GM23338 (cell line): Measurements from ENCODE around the gene S100A8. TPM values are rescaled to one million over a fixed set of nuclear protein-coding genes. Genes with fewer than 3 reads are reported as not detected.

Experiments
- ATAC-seq: fragments of 200-7000 bp; cut with Tn5 transposase; 3 replicates; pipeline ENCODE4 v1.9.1; 2020
- DNase-seq: peaks from one replicate; pipeline ENCODE4 v3.0.0-alpha.2; 2015; ENCODE audit warnings: low spot score
- H2AFZ ChIP-seq: fragments of 200-600 bp; sonication (generic); 2 replicates; pipeline ENCODE4 v1.8.0; 2016; ENCODE audit warnings: antibody characterized with exemption, mild to moderate bottlenecking, moderate library complexity
- H3F3A ChIP-seq: fragments of 200-600 bp; sonication (generic); replicated peaks from 2 replicates; pipeline ENCODE4 v1.8.0; 2017; ENCODE audit warnings: antibody characterized with exemption, mixed run types, low read depth
- H3K27ac ChIP-seq: fragments of 200-600 bp; sonication (generic); 2 replicates; pipeline ENCODE4 v1.6.1; 2016; ENCODE audit warnings: low read depth
- H3K27me3 ChIP-seq: fragments of 200-600 bp; sonication (generic); 2 replicates; pipeline ENCODE4 v1.8.0; 2016; ENCODE audit warnings: mild to moderate bottlenecking, mixed run types, moderate library complexity; ENCODE audit not compliant: insufficient read depth
- H3K36me3 ChIP-seq: fragments of 200-600 bp; sonication (generic); 2 replicates; pipeline ENCODE4 v1.8.0; 2016; ENCODE audit warnings: mild to moderate bottlenecking; ENCODE audit not compliant: insufficient read depth
- H3K4me1 ChIP-seq: fragments of 200-600 bp; sonication (generic); 2 replicates; pipeline ENCODE4 v1.8.0; 2016; ENCODE audit warnings: mild to moderate bottlenecking, moderate library complexity; ENCODE audit not compliant: insufficient read depth
- H3K4me2 ChIP-seq: fragments of 200-600 bp; sonication (generic); 2 replicates; pipeline ENCODE4 v1.7.1; 2017; ENCODE audit warnings: mixed run types
- H3K4me3 ChIP-seq: fragments of 200-600 bp; sonication (generic); 2 replicates; pipeline ENCODE4 v1.6.1; 2016; ENCODE audit warnings: mixed run types
- H3K79me2 ChIP-seq: fragments of 200-600 bp; sonication (generic); replicated peaks from 2 replicates; pipeline ENCODE4 v1.8.0; 2017; ENCODE audit warnings: mild to moderate bottlenecking; ENCODE audit not compliant: insufficient read depth
- H3K9me2 ChIP-seq: fragments of 200-600 bp; sonication (generic); 2 replicates; pipeline ENCODE4 v1.8.0; 2017; ENCODE audit not compliant: insufficient read depth
- H4K20me1 ChIP-seq: fragments of 200-600 bp; sonication (generic); replicated peaks from 2 replicates; pipeline ENCODE4 v1.8.0; 2017; ENCODE audit warnings: mild to moderate bottlenecking; ENCODE audit not compliant: insufficient read depth
- H3K27ac Mint-ChIP-seq: 2 replicates; pipeline ENCODE4 v1.8.0; 2020; ENCODE audit warnings: inconsistent platforms, mild to moderate bottlenecking, moderate library complexity, mixed read lengths
- H3K27me3 Mint-ChIP-seq: 3 replicates; pipeline ENCODE4 v1.8.0; 2022; ENCODE audit warnings: low read depth, mild to moderate bottlenecking, moderate library complexity, mixed read lengths, inconsistent platforms; ENCODE audit not compliant: insufficient read depth, poor library complexity
- H3K36me3 Mint-ChIP-seq: 3 replicates; pipeline ENCODE4 v1.8.0; 2021; ENCODE audit warnings: low read depth, mild to moderate bottlenecking, inconsistent platforms, moderate library complexity, mixed read lengths
- H3K4me1 Mint-ChIP-seq: 3 replicates; pipeline ENCODE4 v1.8.0; 2020; ENCODE audit warnings: mild to moderate bottlenecking, inconsistent platforms, mixed read lengths
- H3K4me3 Mint-ChIP-seq: 3 replicates; pipeline ENCODE4 v1.8.0; 2021; ENCODE audit warnings: moderate library complexity, mild to moderate bottlenecking, inconsistent platforms, mixed read lengths
- H3K9me3 Mint-ChIP-seq: 3 replicates; pipeline ENCODE4 v1.8.0; 2020; ENCODE audit warnings: moderate library complexity, mild to moderate bottlenecking, inconsistent platforms, mixed read lengths
- CREB1 ChIP-seq: fragments of 250-450 bp; sonication (Bioruptor Pico); IDR thresholded peaks from 2 replicates; pipeline ENCODE4 v1.5.0; 2020; ENCODE audit warnings: low read depth, mild to moderate bottlenecking, moderate library complexity
- CTCF ChIP-seq, 2 experiments: fragments of 200-600 bp in 1 of 2; sonication (generic) in 1 of 2; conservative IDR thresholded peaks; 2 replicates each; pipeline versions ENCODE4 v1.5.1 to v1.6.1; 2016 to 2017; ENCODE audit warnings: antibody characterized with exemption in 2 of 2, low read depth in 2 of 2, mild to moderate bottlenecking in 2 of 2, moderate library complexity in 1 of 2
- ETS1 ChIP-seq: IDR thresholded peaks from 2 replicates; pipeline ENCODE4 v1.6.1; 2016; ENCODE audit warnings: antibody characterized with exemption
- EZH2 ChIP-seq: fragments of 200-600 bp; sonication (generic); IDR thresholded peaks from one replicate; pipeline ENCODE4 v1.8.0; 2017; ENCODE audit warnings: antibody characterized with exemption, mild to moderate bottlenecking, low read depth; ENCODE audit not compliant: unreplicated experiment
- EZH2phosphoT487 ChIP-seq: fragments of 200-600 bp; sonication (generic); IDR thresholded peaks from one replicate; pipeline ENCODE4 v1.8.1; 2018; ENCODE audit warnings: antibody characterized with exemption; ENCODE audit not compliant: unreplicated experiment
- JUNB ChIP-seq: IDR thresholded peaks from one replicate; pipeline ENCODE4 v1.6.1; 2016; ENCODE audit warnings: antibody characterized with exemption; ENCODE audit not compliant: unreplicated experiment
- NANOG ChIP-seq: IDR thresholded peaks from 2 replicates; pipeline ENCODE4 v1.6.1; 2016; ENCODE audit warnings: antibody characterized with exemption, borderline replicate concordance
- POLR2AphosphoS5 ChIP-seq: IDR thresholded peaks from 2 replicates; pipeline ENCODE4 v1.6.1; 2016; ENCODE audit warnings: antibody characterized with exemption, low read depth
- REST ChIP-seq: IDR thresholded peaks from one replicate; pipeline ENCODE4 v1.6.1; 2018; ENCODE audit warnings: antibody characterized with exemption; ENCODE audit not compliant: unreplicated experiment
- STAT1 ChIP-seq: IDR thresholded peaks from one replicate; pipeline ENCODE4 v1.6.1; 2016; ENCODE audit warnings: antibody characterized with exemption; ENCODE audit not compliant: unreplicated experiment
- ZNF114 ChIP-seq: fragments of 250-450 bp; sonication (Bioruptor Pico); IDR thresholded peaks from 2 replicates; pipeline ENCODE4 v1.5.0; 2020; ENCODE audit warnings: mild to moderate bottlenecking, moderate library complexity
- ZNF331 ChIP-seq: fragments of 250-450 bp; sonication (Bioruptor Pico); IDR thresholded peaks from 2 replicates; pipeline ENCODE4 v1.5.0; 2020; ENCODE audit warnings: low read depth, mild to moderate bottlenecking, moderate library complexity
- ZNF462 ChIP-seq: fragments of 250-450 bp; sonication (Bioruptor Pico); IDR thresholded peaks from 2 replicates; pipeline ENCODE4 v1.5.0; 2020; ENCODE audit warnings: mild to moderate bottlenecking, moderate library complexity
- polyA plus RNA-seq: library from polyadenylated mRNA; unstranded; fragments of >200 nt; fragmentation: Nextera tagmentation; extraction: Ambion mirVana; gene quantifications from 2 replicates; pipeline ENCODE4 v1.2.1, GENCODE V29; 2016
- total RNA-seq: library from RNA; depleted of rRNA; stranded (reverse); fragments of >200 nt; shearing (Covaris generic); gene quantifications from 2 replicates; pipeline ENCODE4 v1.2.3, GENCODE V29; 2014

Gene S100A8
- total and polyA plus RNA-seq, 2 experiments from 2014 or later, result not detected

GRCh38 chr1:153347856-153348255, 43.0 kb downstream of the S100A8 start:
- Histone ChIP-seq H3K27me3 (no peaks in the 10 kb centered on the region), H4K20me1 (no peaks in the 10 kb centered on the region), H3K79me2 (no peaks in the 10 kb centered on the region), H2AFZ (no peak overlapping the region), H3F3A (no peaks in the 10 kb centered on the region), H3K4me3 (no peak overlapping the region), H3K9me2 (peaks cover 4% of the 10 kb centered on the region), H3K4me2 (no peak overlapping the region), H3K36me3 (no peaks in the 10 kb centered on the region), H3K4me1 (no peaks in the 10 kb centered on the region), H3K27ac (no peak overlapping the region)
- H3K9me3 Mint-ChIP-seq, result no peaks in the 10 kb centered on the region
- no peak for DNase-seq
- H3K4me1 Mint-ChIP-seq, result peaks cover 12% of the 10 kb centered on the region; the same call in 2 of the 3 replicates
- H3K4me3 Mint-ChIP-seq, result no peak overlapping the region
- H3K36me3 Mint-ChIP-seq, result no peaks in the 10 kb centered on the region
- no peak overlapping the region for H3K27ac Mint-ChIP-seq
- TF ChIP-seq POLR2AphosphoS5, result no peak
- TF ChIP-seq CTCF (conservative IDR thresholded peaks at IDR 0.05; ENCODE audit: low read depth in 2 of 2), result no peak
- TF ChIP-seq CREB1 (CRISPR knock-in tag), result no peak
- no peak for TF ChIP-seq JUNB
- no peak for TF ChIP-seq ZNF331 (CRISPR knock-in tag)
- TF ChIP-seq ZNF114 (CRISPR knock-in tag), result no peak
- no peak for TF ChIP-seq NANOG
- TF ChIP-seq REST, result no peak
- no peak for TF ChIP-seq STAT1
- no peak for TF ChIP-seq ETS1
- TF ChIP-seq ZNF462 (CRISPR knock-in tag), result no peak
- TF ChIP-seq EZH2phosphoT487, result no peak
- no peak for TF ChIP-seq EZH2
- no peak for ATAC-seq
- peaks cover 7% of the 10 kb centered on the region for H3K27me3 Mint-ChIP-seq
